GM18505 (cell line): Measurements from ENCODE around the gene PRELP.

Experiments used
- ATAC-seq: cut with Tn5 transposase; IDR thresholded peaks from one replicate; pipeline ENCODE4 v1.9.1; 2021; ENCODE audit not compliant: unreplicated experiment
- POLR2A ChIP-seq: IDR thresholded peaks from 4 replicates; pipeline ENCODE4 v1.6.1; 2011; ENCODE audit warnings: borderline replicate concordance; ENCODE audit not compliant: insufficient read depth, insufficient read length; ENCODE audit errors: extremely low read depth

Gene PRELP

DNA sequence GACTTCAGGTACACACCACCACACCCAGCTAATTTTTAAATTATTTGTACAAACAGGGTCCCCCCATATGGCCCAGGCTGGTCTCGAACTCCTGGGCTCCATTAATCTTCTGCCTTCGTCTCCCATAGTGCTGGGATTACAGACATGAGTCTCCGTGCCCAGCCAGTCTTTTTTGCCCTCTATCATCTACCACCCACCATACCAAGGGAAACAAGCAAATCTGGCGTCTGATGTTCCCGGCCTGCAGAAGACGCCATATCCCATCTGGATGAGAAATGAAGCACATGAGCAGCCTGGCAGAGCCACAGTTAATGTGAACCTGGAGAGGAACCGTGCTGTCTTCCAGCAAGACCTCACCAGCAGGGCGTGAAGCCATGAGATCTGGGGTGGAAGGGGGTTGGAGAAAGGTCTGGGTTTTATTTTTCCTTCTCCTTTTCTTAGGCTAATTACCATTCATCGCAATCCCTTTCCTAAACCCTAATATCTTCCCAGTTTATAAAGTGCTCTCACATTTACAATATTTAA lies 1.8 kb upstream of the PRELP start:
- TF ChIP-seq POLR2A = no peak
- ATAC-seq = no peak

GRCh38 chr1:203476216-203476814 lies 709 bp downstream of the PRELP start:
- no peak for TF ChIP-seq POLR2A
- no peak for ATAC-seq

DNA sequence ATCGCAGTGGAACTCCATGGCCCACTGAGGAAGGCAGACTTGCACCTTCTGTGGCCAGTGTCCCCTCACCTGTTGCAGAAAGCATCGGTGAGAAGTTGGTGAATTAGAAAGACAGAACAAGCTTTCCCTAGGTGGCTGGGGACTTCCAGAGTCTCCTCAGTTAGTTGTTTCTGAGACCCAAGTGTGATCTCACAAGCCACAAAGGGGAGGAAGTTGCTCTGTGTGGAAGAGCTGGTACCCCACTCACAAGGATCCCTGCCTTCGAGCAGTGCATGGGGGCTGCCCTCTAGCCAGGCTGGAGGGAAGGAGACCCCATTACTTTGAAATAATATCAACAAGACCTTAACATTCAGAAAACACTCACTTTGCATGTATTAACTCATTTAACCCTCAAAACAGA lies 2.1 kb downstream of the PRELP start:
- no peak for ATAC-seq
- TF ChIP-seq POLR2A = no peak

- no peak for TF ChIP-seq POLR2A
- no peak for ATAC-seq
Measured at GRCh38 chr1:203478231-203478630, 2.6 kb downstream of the PRELP start.

DNA sequence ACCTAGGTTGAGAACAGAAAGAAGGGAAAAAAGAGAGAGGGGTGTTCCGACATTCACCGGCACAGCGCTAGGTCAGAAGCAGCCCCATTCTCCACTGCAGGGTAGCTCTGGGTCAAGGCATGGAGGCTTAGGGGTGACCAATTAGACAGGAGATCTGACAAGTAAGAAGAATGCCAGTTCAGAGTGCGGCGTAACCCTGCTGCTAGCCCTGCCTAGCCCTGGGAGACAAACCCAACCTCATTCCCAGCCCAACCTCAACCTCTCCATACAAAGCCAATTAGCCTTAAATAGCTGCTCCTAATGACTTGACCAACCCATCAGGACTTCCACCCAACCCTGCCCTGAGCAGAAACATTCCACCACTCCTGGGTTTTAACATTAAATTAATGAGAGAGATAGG lies 3.4 kb downstream of the PRELP start:
- no peak for ATAC-seq
- TF ChIP-seq POLR2A = no peak

GRCh38 chr1:203479646-203480045 lies 4.0 kb downstream of the PRELP start:
- ATAC-seq = no peak
- no peak for TF ChIP-seq POLR2A

GRCh38 chr1:203480084-203480483 lies 4.5 kb downstream of the PRELP start:
- no peak for ATAC-seq
- TF ChIP-seq POLR2A = no peak

GRCh38 chr1:203480525-203481084 lies 5.0 kb downstream of the PRELP start:
- ATAC-seq = no peak
- no peak for TF ChIP-seq POLR2A

DNA sequence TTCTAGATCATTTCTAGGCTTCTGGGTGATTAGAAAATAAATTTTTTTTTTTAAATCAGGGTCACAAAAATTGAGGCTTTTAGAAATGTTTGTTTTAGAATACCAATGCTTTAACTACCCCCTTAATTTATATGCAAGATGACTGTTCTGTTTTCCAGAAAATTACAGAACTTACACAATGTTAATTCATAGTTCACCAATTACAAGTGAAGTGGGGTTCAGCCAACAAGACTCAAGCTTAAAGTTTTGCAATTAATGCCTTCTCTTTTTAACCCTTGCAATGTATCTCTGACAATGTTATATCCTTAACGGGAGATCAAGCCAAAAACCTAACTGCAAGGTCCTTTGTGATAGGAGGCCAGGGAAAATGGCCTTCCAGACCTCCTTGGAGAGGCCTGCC lies 5.6 kb downstream of the PRELP start:
- no peak for ATAC-seq
- no peak for TF ChIP-seq POLR2A

GRCh38 chr1:203486618-203487370 lies 11.2 kb downstream of the PRELP start:
- TF ChIP-seq POLR2A = no peak
- ATAC-seq = no peak

DNA sequence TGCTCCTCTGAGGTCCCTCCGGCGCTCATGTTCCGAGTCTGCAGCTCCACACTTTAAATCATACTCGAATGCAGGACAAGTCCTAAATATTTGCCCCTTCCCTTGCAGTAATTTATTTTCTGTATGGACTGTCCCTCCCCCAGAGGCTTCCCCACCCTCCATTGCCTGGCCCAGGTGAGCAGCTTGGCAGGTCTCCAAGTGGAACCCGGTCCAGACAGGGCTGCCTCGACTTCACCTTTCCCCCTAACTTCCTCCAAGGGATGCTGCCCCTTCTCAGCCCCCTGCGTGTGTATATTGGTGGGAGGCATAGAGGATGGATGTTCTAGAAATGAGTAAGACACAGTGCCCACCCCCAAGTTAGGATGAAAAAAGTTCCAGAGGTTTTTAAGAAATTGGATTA lies 12.9 kb downstream of the PRELP start:
- ATAC-seq = no peak
- TF ChIP-seq POLR2A = no peak

DNA sequence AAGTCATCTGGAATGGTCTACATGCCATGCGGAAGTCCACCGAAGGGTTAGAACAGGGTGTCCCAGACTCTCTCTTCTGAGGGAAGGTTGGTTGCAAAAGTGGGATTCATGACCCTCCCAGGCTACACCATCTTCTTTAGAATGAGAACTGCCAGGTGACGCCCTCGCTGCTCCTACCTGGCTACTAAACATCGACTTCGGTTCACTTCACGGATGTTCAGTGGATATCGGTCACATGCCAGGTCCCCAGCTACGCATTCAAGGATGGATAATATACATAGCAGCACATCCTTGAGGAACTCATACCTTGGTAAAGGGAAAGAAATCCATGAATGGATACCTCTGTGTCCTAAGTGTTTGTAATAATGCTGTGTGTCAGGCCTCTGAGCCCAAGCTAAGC lies 15.0 kb downstream of the PRELP start:
- no peak for ATAC-seq
- no peak for TF ChIP-seq POLR2A

GRCh38 chr1:203491664-203492063 lies 16.1 kb downstream of the PRELP start:
- no peak for ATAC-seq
- TF ChIP-seq POLR2A = no peak

DNA sequence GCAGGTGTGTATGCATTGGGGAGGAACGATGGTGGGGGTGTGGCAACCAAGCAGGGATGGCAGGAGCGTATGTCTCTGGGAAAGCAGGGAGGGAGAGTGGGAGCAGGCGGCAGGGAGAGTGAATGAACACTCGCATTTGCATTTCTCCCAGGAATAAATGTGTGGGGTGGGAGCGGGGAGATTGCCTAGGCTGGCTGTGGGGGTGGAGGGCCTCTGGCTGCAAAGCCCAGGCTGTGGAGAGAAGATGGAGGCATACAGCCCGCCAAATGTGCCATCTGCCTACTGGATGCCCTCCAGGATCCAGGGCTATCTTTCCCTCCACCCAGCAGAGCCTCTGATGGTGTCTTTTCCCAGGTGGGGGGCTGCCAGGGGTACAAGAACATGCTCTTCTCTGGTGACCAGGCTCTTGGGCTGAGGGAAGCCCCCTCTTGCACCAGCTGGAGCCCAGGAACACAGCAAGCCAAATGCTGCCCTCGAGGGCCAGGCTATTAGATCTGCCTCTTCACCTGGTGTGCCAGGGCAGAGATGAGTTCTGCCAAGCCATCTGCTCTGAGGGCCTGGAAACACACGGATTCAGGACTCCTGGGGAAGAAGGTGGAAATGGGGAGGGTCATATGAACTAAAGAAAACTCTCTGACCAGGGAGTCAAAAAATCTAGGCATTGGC lies 16.6 kb downstream of the PRELP start:
- no peak for TF ChIP-seq POLR2A
- no peak for ATAC-seq

- no peak for TF ChIP-seq POLR2A
- no peak for ATAC-seq
Measured at GRCh38 chr1:203492748-203493130, 17.1 kb downstream of the PRELP start.

GRCh38 chr1:203493901-203494300 lies 18.3 kb downstream of the PRELP start, which contains the start of gene OPTC:
TSS of gene OPTC (plus strand) at chr1:203494153. CDS start at chr1:203496006, 1,853 bp downstream.
- TF ChIP-seq POLR2A = no peak
- ATAC-seq = no peak
